Posterior cingulate gyrus (tissue), 11 donors: Measurements from ENCODE around the gene SUGP2.
A peak's percentile ranks its signal among the peaks of the same experiment; 100 is the strongest.

Source experiments
- DNase-seq, 10 donors: peaks; one replicate each; pipeline versions ENCODE4 v3.0.0 to v3.0.0-alpha.2; 2020 to 2021; ENCODE audit warnings: mixed read lengths in 3 of 10
- intact Hi-C: fragments of 100-400 bp; cut with DNase I; formaldehyde crosslinking; loops from one replicate; pipeline ENCODE4 v1.15.1; 2023

Gene SUGP2

GRCh38 chr19:19033426-19034203 is at the start of gene SUGP2, which contains the start of gene ARMC6:
TSS of gene SUGP2 (minus strand) at chr19:19033517. CDS start at chr19:19031071, 2,446 bp downstream.
TSS of gene ARMC6 (plus strand) at chr19:19033603. CDS start at chr19:19034210, 607 bp downstream.
- intact Hi-C loops: loop anchor here (10.0 kb wide), 1 partner anchor 291 kb away; the partner anchor contains the start of genes MAU2 and SUGP1
- peak; percentile 74 to 97 (median 84) for DNase-seq

GRCh38 chr19:19081642-19082151 is 48.4 kb upstream of the SUGP2 start:
- intact Hi-C loops: no loop called here
- DNase-seq: no peak

GRCh38 chr19:19079571-19079970 is 46.3 kb upstream of the SUGP2 start:
- intact Hi-C loops: no loop called here
- DNase-seq: no peak

- DNase-seq: no peak
- intact Hi-C loops: no loop called here
Measured at GRCh38 chr19:19078801-19079200, 45.5 kb upstream of the SUGP2 start.

DNA sequence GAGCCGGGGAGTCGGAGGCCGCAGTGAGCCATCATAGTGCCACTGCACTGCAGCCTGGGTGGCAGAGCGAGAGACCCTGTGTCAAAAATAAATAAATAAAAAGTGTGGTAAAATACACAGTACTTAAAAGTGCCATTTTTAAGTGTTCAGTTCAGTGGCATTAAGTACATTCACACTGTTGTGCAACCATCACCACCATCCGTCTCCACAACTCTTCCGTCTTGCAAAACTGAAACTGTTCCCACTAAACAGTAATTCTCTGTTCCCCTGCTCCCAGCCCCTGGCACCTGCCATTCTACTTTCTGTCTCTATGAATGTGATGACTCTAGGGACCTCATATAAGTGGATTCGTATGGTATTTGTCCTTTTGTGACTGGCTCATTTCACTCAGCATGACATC is 43.8 kb upstream of the SUGP2 start:
- no peak for DNase-seq
- intact Hi-C loops: no loop called here

- no peak for DNase-seq
- intact Hi-C loops: no loop called here
Measured at GRCh38 chr19:19076476-19076875, 43.2 kb upstream of the SUGP2 start.

GRCh38 chr19:19075126-19075525 is 41.8 kb upstream of the SUGP2 start:
- intact Hi-C loops: no loop called here

DNA sequence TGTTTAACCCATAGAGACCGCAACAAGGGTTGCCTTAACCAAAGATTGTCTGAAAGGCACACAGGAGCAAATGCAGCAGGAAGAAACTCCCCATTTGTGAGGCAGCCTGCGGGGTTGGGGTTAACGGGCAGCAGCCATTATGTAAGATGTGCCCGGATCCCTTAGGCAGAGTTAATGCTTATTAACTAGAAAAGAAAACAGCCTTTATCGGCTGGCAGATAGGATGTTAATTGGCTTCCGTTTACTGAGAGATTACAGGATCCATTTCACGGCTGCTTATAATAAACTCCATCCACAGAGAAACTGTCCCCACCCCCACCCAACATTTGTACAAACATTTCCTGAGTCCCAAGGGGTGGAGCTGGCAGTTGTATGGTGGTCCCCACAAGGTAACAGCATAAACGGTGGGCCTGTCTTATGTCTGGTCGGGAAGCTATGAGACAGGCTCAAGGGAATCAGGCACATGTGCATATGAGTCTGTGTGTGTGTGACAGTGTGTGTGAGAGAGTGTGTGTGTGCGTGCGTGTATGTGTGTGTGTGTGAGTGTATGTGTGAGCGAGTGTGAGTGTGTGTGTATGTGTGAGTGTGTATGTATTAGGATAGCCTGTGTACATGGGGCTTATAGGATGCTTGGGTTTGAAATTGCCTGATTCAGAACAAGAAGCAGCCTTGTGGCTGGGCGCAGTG is 41.0 kb upstream of the SUGP2 start:
- DNase-seq: no peak
- intact Hi-C loops: no loop called here

More at GRCh38 chr19:19075126-19075525, 41.8 kb upstream of the SUGP2 start:
- DNase-seq: no peak

GRCh38 chr19:19071897-19072296 is 38.6 kb upstream of the SUGP2 start:
- no peak for DNase-seq
- intact Hi-C loops: no loop called here

GRCh38 chr19:19068659-19069654 is 35.6 kb upstream of the SUGP2 start:
- intact Hi-C loops: no loop called here
- peak in 1 of 10 donors; percentile 18 for DNase-seq

- intact Hi-C loops: no loop called here
- DNase-seq: peak in 2 of 10 donors; percentile 18 to 36
Measured at GRCh38 chr19:19067276-19068072, 34.2 kb upstream of the SUGP2 start.

DNA sequence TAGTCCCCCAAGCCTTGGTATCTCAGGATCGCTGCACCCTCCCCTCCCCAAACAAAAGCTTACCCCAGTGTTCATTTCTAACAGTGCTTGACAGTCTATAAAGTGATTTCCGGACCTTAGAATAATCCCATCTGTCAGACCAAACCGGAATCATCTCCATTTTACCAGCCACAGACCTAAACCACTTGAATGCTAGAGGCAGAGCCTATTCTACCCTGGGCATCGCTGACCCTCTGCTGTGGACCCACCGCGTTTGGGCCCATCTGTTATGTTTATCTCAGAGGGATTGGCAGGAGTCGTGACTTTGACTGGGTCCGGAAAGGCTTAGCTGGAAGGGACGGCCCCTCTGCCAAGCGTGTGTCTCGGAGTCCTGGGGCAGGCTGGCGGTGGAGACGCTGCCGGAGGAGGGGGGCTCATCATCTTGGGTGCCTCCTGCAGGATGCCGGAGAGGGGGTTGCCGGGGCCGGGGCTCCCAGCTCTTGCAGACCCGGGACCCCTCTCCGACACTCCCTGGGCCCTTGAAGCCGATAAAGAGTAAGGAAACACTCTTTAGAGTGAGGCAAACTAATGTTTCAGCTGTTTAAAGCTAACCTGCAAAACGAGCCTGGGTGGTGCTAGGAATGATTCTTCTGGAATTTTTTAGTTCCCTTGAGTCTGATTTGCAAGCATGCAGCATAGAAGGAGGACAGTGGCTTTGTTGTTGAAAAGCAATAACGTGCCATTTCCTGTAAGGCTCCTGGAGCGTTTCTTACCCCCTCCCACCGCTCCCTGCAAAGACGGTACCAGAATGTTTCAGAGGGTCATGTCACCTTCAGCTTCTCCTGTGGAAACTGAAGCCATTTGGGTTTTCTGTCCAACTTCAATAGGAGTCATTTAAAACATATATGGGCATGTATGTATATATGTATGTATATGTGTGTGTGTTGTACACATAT is 31.8 kb upstream of the SUGP2 start:
- intact Hi-C loops: no loop called here
- DNase-seq: peak in 1 of 10 donors; percentile 17

DNA sequence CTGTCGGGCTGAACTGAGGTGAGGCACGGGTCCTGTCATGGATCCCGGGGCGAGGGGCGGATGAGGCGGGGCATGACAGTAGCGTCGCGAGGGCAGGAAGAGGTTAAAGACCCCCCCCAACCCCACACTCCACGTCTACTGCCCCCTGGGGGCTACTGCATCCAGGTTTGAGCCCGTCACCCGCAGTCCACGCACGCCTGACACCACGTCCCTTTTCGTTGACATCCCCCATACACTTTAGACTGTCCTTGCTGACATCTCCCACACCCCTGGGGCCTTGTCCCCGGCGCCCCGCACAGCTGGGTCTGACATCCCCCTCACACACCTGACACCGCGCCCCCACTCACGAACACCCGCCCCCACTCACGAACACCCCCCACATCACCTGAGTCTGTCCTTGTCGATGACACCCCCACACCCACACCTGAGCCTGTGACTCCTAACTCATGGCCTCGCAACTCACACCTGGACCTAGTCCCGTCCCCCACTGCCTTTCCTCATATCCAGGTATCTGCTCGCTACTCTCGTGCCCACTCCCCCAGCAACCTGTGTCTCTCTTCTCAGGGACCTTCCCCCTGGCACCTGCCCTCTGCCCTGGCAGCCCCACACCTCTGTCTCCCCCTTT is 30.9 kb upstream of the SUGP2 start:
- peak in 2 of 10 donors; percentile 17 to 27 for DNase-seq
- intact Hi-C loops: no loop called here

GRCh38 chr19:19063183-19064097 is 30.1 kb upstream of the SUGP2 start, which contains the start of gene SLC25A42:
TSS of gene SLC25A42 (plus strand) at chr19:19063994. CDS start at chr19:19096125, 32,131 bp downstream.
- intact Hi-C loops: no loop called here
- peak; percentile 99 to 100 (median 100) for DNase-seq

GRCh38 chr19:19062454-19063182 is 29.3 kb upstream of the SUGP2 start:
- peak in 4 of 10 donors; percentile 16 to 82 (median 44) for DNase-seq
- intact Hi-C loops: no loop called here

DNA sequence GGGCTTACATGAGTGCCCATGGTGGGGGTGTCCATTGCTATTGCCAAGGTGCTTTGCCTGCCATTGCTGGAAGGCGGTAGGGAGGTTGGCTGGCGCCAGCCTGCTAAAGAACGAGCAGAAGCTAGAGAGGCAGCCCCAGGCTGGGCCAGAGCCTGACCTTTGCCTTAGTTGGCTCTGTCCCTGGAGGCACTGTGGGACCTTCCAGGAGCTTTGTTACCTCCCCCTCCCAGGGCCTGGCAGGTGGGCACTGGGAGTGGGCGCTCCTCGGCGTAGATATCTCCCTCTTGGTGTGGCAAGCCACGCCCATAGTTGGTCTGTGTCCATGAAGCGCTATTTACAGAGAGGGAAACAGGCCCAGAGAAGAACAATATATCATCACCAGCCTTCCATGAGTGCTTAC is 28.2 kb upstream of the SUGP2 start:
- peak in 1 of 10 donors; percentile 24 for DNase-seq
- intact Hi-C loops: no loop called here
